ENCODE data around the gene MAGI1.

The MAGI1 gene

GRCh38 chr3:65342084-65342683, 696.5 kb downstream of the MAGI1 start:
- FAIRE-seq (peak; percentile 78), DNase-seq (ENCODE audit: insufficient read length) (no peak)
- no peak for TF ChIP-seq POLR2A (IDR thresholded peaks at IDR 0.05; ENCODE audit: low read depth, low read length)
- TF ChIP-seq TAF1 (IDR thresholded peaks at IDR 0.05; ENCODE audit: borderline replicate concordance, low read depth, low read length), result no peak
- TF ChIP-seq POLR2AphosphoS5 (IDR thresholded peaks at IDR 0.05; ENCODE audit: low read depth, low read length), result no peak

- no peak for FAIRE-seq
- no peak for TF ChIP-seq POLR2A (IDR thresholded peaks at IDR 0.05; ENCODE audit: low read depth, low read length)
- TF ChIP-seq TAF1 (IDR thresholded peaks at IDR 0.05; ENCODE audit: borderline replicate concordance, low read depth, low read length), result no peak
- TF ChIP-seq POLR2AphosphoS5 (IDR thresholded peaks at IDR 0.05; ENCODE audit: low read depth, low read length), result no peak
- no peak for DNase-seq (ENCODE audit: insufficient read length)
These were observed 699.5 kb downstream of the MAGI1 start for GRCh38 chr3:65339192-65339740.

- TF ChIP-seq POLR2A (IDR thresholded peaks at IDR 0.05; ENCODE audit: low read depth, low read length), result no peak
- no peak for TF ChIP-seq POLR2AphosphoS5 (IDR thresholded peaks at IDR 0.05; ENCODE audit: low read depth, low read length)
- TF ChIP-seq TAF1 (IDR thresholded peaks at IDR 0.05; ENCODE audit: borderline replicate concordance, low read depth, low read length), result no peak
- FAIRE-seq, result no peak
- no peak for DNase-seq (ENCODE audit: insufficient read length)
These were observed 700.1 kb downstream of the MAGI1 start for GRCh38 chr3:65338571-65338970.

- FAIRE-seq, result no peak
These were observed 703.1 kb downstream of the MAGI1 start for GRCh38 chr3:65335587-65335986.

GRCh38 chr3:65334045-65334665, 704.6 kb downstream of the MAGI1 start:
- FAIRE-seq (no peak), DNase-seq (ENCODE audit: insufficient read length) (no peak)
- TF ChIP-seq POLR2A (IDR thresholded peaks at IDR 0.05; ENCODE audit: low read depth, low read length) (no peak), TAF1 (IDR thresholded peaks at IDR 0.05; ENCODE audit: borderline replicate concordance, low read depth, low read length) (no peak), POLR2AphosphoS5 (IDR thresholded peaks at IDR 0.05; ENCODE audit: low read depth, low read length) (no peak)

More at GRCh38 chr3:65335587-65335986, 703.1 kb downstream of the MAGI1 start:
- no peak for DNase-seq (ENCODE audit: insufficient read length)
- TF ChIP-seq POLR2AphosphoS5 (IDR thresholded peaks at IDR 0.05; ENCODE audit: low read depth, low read length) (no peak), TAF1 (IDR thresholded peaks at IDR 0.05; ENCODE audit: borderline replicate concordance, low read depth, low read length) (no peak), POLR2A (IDR thresholded peaks at IDR 0.05; ENCODE audit: low read depth, low read length) (no peak)

- no peak for FAIRE-seq
These were observed 707.0 kb downstream of the MAGI1 start for GRCh38 chr3:65331730-65332129.

GRCh38 chr3:65330072-65330471, 708.6 kb downstream of the MAGI1 start:
- no peak for DNase-seq (ENCODE audit: insufficient read length)
- FAIRE-seq, result no peak
- TF ChIP-seq TAF1 (IDR thresholded peaks at IDR 0.05; ENCODE audit: borderline replicate concordance, low read depth, low read length) (no peak), POLR2A (IDR thresholded peaks at IDR 0.05; ENCODE audit: low read depth, low read length) (no peak), POLR2AphosphoS5 (IDR thresholded peaks at IDR 0.05; ENCODE audit: low read depth, low read length) (no peak)

More at GRCh38 chr3:65331730-65332129, 707.0 kb downstream of the MAGI1 start:
- TF ChIP-seq TAF1 (IDR thresholded peaks at IDR 0.05; ENCODE audit: borderline replicate concordance, low read depth, low read length), result no peak
- TF ChIP-seq POLR2AphosphoS5 (IDR thresholded peaks at IDR 0.05; ENCODE audit: low read depth, low read length), result no peak
- no peak for TF ChIP-seq POLR2A (IDR thresholded peaks at IDR 0.05; ENCODE audit: low read depth, low read length)
- DNase-seq (ENCODE audit: insufficient read length), result no peak

GRCh38 chr3:65328148-65328547, 710.6 kb downstream of the MAGI1 start:
- FAIRE-seq (no peak), DNase-seq (ENCODE audit: insufficient read length) (no peak)
- TF ChIP-seq POLR2A (IDR thresholded peaks at IDR 0.05; ENCODE audit: low read depth, low read length), result no peak
- no peak for TF ChIP-seq TAF1 (IDR thresholded peaks at IDR 0.05; ENCODE audit: borderline replicate concordance, low read depth, low read length)
- TF ChIP-seq POLR2AphosphoS5 (IDR thresholded peaks at IDR 0.05; ENCODE audit: low read depth, low read length), result no peak

- TF ChIP-seq POLR2AphosphoS5 (IDR thresholded peaks at IDR 0.05; ENCODE audit: low read depth, low read length) (no peak), TAF1 (IDR thresholded peaks at IDR 0.05; ENCODE audit: borderline replicate concordance, low read depth, low read length) (no peak), POLR2A (IDR thresholded peaks at IDR 0.05; ENCODE audit: low read depth, low read length) (no peak)
- FAIRE-seq, result no peak
- no peak for DNase-seq (ENCODE audit: insufficient read length)
These were observed 712.1 kb downstream of the MAGI1 start for GRCh38 chr3:65326574-65326973.

- no peak for TF ChIP-seq TAF1 (IDR thresholded peaks at IDR 0.05; ENCODE audit: borderline replicate concordance, low read depth, low read length)
- DNase-seq (ENCODE audit: insufficient read length) (no peak), FAIRE-seq (no peak)
These were observed 715.8 kb downstream of the MAGI1 start for GRCh38 chr3:65322910-65323309.

- no peak for TF ChIP-seq POLR2A (IDR thresholded peaks at IDR 0.05; ENCODE audit: low read depth, low read length)
- TF ChIP-seq POLR2AphosphoS5 (IDR thresholded peaks at IDR 0.05; ENCODE audit: low read depth, low read length), result no peak
- TF ChIP-seq TAF1 (IDR thresholded peaks at IDR 0.05; ENCODE audit: borderline replicate concordance, low read depth, low read length), result no peak
- no peak for FAIRE-seq
- DNase-seq (ENCODE audit: insufficient read length), result no peak
These were observed 720.5 kb downstream of the MAGI1 start for GRCh38 chr3:65318231-65318630.

- DNase-seq (ENCODE audit: insufficient read length), result no peak
- no peak for FAIRE-seq
- no peak for TF ChIP-seq TAF1 (IDR thresholded peaks at IDR 0.05; ENCODE audit: borderline replicate concordance, low read depth, low read length)
- TF ChIP-seq POLR2AphosphoS5 (IDR thresholded peaks at IDR 0.05; ENCODE audit: low read depth, low read length), result no peak
- TF ChIP-seq POLR2A (IDR thresholded peaks at IDR 0.05; ENCODE audit: low read depth, low read length), result no peak
These were observed 723.8 kb downstream of the MAGI1 start for GRCh38 chr3:65314916-65315315.

All from GM12892 (cell line).